NCI-H2227 (cell line): ENCODE measurements around the gene DNASE1L1.

Experiments used
- DNase-seq: peaks from one replicate; lab custom pipeline; 2025; ENCODE audit not compliant: unreplicated experiment; lab: John Stamatoyannopoulos, UW

Gene DNASE1L1

GRCh38 chrX:154409222-154409871 is at the start of gene DNASE1L1:
Gene DNASE1L1, minus strand, starts transcription at chrX:154409254. Its CDS starts 3,686 bp downstream, at chrX:154405568.
- DNase-seq: peak; percentile 28

- DNase-seq: peak; percentile 73
These were observed 49.3 kb upstream of the DNASE1L1 start, which contains the start of gene PLXNA3 for GRCh38 chrX:154458116-154458953. Gene PLXNA3, plus strand, starts transcription at chrX:154458281. Its CDS starts 1,903 bp downstream, at chrX:154460184.

- DNase-seq: peak; percentile 74
These were observed 48.5 kb upstream of the DNASE1L1 start for GRCh38 chrX:154457491-154458115.

- DNase-seq: no peak
These were observed 43.8 kb upstream of the DNASE1L1 start for GRCh38 chrX:154452823-154453222.

- no peak for DNase-seq
These were observed 41.3 kb upstream of the DNASE1L1 start for GRCh38 chrX:154450312-154450711.

GRCh38 chrX:154449618-154450017 is 40.6 kb upstream of the DNASE1L1 start:
- no peak for DNase-seq

- DNase-seq: no peak
These were observed 39.4 kb upstream of the DNASE1L1 start for GRCh38 chrX:154448484-154448883.

- no peak for DNase-seq
These were observed 37.4 kb upstream of the DNASE1L1 start for GRCh38 chrX:154446430-154446829.

- DNase-seq: no peak
These were observed 36.7 kb upstream of the DNASE1L1 start for GRCh38 chrX:154445776-154446175.

GRCh38 chrX:154444755-154445246 is 35.7 kb upstream of the DNASE1L1 start:
- DNase-seq: no peak

GRCh38 chrX:154443992-154444754 is 35.1 kb upstream of the DNASE1L1 start, which contains the start of gene FAM50A:
Gene FAM50A, plus strand, starts transcription at chrX:154444141. Its CDS starts 95 bp downstream, at chrX:154444236.
- peak; percentile 82 for DNase-seq

- DNase-seq: peak; percentile 24
These were observed 34.4 kb upstream of the DNASE1L1 start for GRCh38 chrX:154443479-154443910.

GRCh38 chrX:154441984-154442707 is 33.1 kb upstream of the DNASE1L1 start:
- DNase-seq: no peak

- DNase-seq: no peak
These were observed 32.5 kb upstream of the DNASE1L1 start for GRCh38 chrX:154441564-154441963.

- no peak for DNase-seq
These were observed 31.7 kb upstream of the DNASE1L1 start for GRCh38 chrX:154440623-154441357.

- DNase-seq: no peak
These were observed 30.8 kb upstream of the DNASE1L1 start for GRCh38 chrX:154439841-154440240.

- no peak for DNase-seq
These were observed 29.2 kb upstream of the DNASE1L1 start for GRCh38 chrX:154437971-154438893.
